Measurements from ENCODE around the gene CCDC86. TPM values are rescaled to one million over a fixed set of nuclear protein-coding genes. Genes with fewer than 3 reads are reported as not detected.

CCDC86 gene
- total RNA-seq, 1 donor, result 12.0 TPM

DNA sequence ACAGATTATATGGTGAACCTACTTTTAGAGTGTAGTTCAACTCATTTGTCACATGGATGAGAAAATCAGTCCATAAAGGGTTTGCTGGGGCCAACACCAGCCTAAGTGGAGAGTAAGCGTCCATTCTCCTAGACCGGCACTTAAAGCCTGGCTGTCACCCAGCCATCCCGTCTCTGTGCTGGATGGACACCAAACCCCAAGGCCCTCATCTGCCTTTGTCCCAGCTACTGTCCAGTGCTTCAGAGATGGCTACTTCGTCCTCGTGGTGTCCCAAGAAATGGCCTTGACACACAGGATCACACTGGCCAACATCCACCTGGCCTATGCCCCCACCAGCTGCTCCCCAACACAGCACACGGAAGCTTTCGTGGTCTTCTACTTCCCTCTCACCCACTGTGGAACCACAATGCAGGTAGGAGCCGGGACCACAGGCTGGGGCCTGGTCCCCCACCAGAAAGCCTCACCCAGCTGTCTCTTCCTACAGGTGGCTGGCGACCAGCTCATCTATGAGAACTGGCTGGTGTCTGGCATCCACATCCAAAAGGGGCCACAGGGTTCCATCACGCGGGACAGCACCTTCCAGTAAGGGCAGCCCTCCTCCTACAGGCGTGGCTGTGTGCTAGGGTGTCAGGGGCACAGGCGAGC, 28.9 kb downstream of the CCDC86 start:
- TF ChIP-seq, protein P1, sequence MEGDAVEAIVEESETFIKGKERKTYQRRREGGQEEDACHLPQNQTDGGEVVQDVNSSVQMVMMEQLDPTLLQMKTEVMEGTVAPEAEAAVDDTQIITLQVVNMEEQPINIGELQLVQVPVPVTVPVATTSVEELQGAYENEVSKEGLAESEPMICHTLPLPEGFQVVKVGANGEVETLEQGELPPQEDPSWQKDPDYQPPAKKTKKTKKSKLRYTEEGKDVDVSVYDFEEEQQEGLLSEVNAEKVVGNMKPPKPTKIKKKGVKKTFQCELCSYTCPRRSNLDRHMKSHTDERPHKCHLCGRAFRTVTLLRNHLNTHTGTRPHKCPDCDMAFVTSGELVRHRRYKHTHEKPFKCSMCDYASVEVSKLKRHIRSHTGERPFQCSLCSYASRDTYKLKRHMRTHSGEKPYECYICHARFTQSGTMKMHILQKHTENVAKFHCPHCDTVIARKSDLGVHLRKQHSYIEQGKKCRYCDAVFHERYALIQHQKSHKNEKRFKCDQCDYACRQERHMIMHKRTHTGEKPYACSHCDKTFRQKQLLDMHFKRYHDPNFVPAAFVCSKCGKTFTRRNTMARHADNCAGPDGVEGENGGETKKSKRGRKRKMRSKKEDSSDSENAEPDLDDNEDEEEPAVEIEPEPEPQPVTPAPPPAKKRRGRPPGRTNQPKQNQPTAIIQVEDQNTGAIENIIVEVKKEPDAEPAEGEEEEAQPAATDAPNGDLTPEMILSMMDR (IDR thresholded peaks at IDR 0.05; ENCODE audit: insufficient read depth, low read length), result no peak
- no peak for DNase-seq (ENCODE audit: low read depth)
- H3K4me3 ChIP-seq (ENCODE audit: low read depth, low read length), result no peak overlapping the region

DNA sequence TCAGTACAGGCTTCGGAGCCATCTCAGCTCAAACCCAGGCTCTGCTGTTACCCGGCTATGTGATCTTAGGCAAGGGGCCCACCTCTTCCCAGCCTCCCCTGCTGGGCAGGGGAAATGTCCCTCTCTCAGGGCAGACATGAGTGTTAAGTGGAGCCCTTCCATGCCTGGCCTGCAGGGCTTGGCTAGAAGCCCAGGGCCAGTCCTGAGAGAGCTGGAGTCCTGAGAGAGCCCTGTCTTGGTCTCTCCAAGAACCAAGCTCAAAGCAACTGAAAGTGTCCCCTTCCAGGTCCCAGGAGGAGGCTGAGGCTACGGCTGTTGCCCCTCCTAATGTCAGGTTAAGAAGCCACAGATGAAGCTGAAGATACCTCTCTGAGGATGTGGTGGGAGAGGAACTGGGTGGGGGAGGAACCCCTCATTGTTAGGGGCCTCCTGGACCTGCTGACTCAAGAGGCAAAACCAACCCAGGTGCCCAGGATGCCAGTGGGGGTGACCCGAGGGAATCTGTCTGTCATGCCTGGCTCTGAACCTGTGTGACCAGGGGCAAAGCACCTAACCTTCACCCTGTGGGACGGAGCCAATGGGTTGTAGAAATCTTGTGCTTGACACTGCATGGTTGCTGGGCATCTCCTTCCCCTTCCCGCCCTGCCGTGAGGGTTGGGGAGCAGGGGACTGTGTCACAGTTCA, 29.6 kb downstream of the CCDC86 start:
- H3K4me3 ChIP-seq (ENCODE audit: low read depth, low read length), result no peak overlapping the region
- peak; percentile 53 for DNase-seq (ENCODE audit: low read depth)
- TF ChIP-seq, protein P1 (IDR thresholded peaks at IDR 0.05; ENCODE audit: insufficient read depth, low read length), result peak; percentile 49

DNA sequence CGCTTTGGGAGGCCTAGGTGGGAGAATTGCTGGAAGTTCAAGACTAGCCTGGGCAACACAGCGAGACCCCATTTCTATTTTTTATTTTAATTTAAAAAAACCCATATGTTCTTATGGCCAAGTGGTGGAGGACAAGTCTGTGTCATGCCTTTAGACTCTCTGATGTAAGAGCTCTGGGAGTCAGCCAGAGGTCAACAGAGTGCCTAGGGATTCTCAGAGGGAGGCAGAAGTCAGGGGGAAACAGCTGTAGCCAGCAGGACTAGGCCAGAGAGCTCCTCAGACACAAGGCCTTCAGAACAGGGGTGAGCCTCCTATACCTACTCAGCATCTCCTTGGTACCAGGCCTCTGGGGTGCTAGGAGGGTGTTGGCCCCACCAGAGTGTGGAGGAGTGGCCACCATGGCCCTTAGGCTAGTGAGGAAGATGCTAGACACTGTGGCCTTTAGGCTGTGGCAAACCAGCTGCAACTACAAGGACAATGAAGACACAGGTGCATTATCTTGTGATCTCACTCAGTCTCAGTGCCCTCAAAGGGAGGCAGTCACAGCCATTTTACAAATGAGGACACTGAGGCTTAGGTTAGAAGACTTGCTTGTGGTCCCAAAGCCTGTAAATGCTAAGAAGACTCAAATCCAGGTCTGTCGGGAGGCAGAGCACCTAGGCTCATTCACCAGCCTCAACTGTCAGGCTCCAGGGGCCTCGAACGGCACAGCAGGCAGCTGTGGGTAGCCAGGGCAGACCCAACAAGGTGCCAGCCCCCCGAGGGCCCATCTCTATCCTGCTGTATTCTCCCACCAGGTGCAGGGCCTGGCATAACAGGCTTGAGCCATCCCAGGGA, 30.4 kb downstream of the CCDC86 start:
- peak; percentile 75 for DNase-seq (ENCODE audit: low read depth)
- TF ChIP-seq, protein P1 (IDR thresholded peaks at IDR 0.05; ENCODE audit: insufficient read depth, low read length), result no peak

DNA sequence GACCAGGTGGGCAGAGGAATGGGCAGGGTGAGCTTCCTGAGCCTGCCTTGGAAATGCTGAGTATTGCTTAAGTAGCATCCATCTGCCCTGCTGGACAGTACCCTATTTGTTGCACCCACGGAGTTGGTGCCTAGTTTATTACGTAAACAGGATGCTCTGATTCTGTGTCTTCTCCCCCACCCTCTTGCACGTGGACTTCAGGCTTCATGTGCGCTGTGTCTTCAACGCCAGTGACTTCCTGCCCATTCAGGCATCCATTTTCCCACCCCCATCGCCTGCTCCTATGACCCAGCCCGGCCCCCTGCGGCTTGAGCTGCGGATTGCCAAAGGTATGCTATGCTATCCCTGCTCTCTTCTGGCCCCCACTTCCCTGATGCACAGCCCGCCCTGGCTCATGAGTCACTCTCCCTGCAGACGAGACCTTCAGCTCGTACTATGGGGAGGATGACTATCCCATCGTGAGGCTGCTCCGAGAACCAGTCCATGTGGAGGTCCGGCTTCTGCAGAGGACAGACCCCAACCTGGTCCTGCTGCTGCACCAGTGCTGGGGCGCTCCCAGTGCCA, 31.1 kb downstream of the CCDC86 start:
- TF ChIP-seq, protein P1 (IDR thresholded peaks at IDR 0.05; ENCODE audit: insufficient read depth, low read length), result no peak
- H3K4me3 ChIP-seq (ENCODE audit: low read depth, low read length), result no peak overlapping the region
- peak; percentile 29 for DNase-seq (ENCODE audit: low read depth)

More for the DNA sequence above, 30.4 kb downstream of the CCDC86 start:
- no peak overlapping the region for H3K4me3 ChIP-seq (ENCODE audit: low read depth, low read length)

DNA sequence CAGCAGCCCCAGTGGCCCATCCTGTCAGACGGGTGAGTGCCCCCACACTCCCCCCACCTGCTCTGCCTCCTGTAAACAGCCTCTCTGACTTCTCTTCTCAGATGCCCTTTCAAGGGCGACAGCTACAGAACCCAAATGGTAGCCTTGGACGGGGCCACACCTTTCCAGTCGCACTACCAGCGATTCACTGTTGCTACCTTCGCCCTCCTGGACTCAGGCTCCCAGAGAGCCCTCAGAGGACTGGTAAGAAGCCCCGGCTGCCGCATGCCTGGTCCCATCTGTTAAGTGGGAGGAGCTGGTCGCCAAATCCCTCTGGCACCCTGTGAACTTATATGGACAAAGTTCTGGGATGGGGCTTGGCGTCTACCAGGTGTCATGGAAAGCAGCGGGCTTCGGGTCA, 31.6 kb downstream of the CCDC86 start:
- H3K4me3 ChIP-seq (ENCODE audit: low read depth, low read length), result no peak overlapping the region
- TF ChIP-seq, protein P1 (IDR thresholded peaks at IDR 0.05; ENCODE audit: insufficient read depth, low read length), result no peak
- no peak for DNase-seq (ENCODE audit: low read depth)

Data from fibroblast of the aortic adventitia (primary cell).